Measurements from ENCODE around the gene CHFR.
A peak's percentile ranks its signal among the peaks of the same experiment; 100 is the strongest.

CHFR gene

GRCh38 chr12:132923356-132923909 is 36.0 kb upstream of the CHFR start:
- no peak overlapping the region for H3K9ac ChIP-seq (ENCODE audit: low read depth, low read length, poor library complexity, severe bottlenecking)

GRCh38 chr12:132922676-132923075 is 35.3 kb upstream of the CHFR start:
- Histone ChIP-seq H2AFZ (ENCODE audit: low read length) (no peak overlapping the region), H4K20me1 (ENCODE audit: insufficient read depth, low read length, poor library complexity, severe bottlenecking) (no peaks in the 10 kb centered on the region), H3K27me3 (ENCODE audit: insufficient read depth, low read length, poor library complexity, severe bottlenecking) (no peaks in the 10 kb centered on the region), H3K4me3 (ENCODE audit: low read length, poor library complexity, severe bottlenecking) (no peak overlapping the region), H3K36me3 (ENCODE audit: insufficient read depth, low read length) (no peaks in the 10 kb centered on the region), H3K4me1 (ENCODE audit: insufficient read depth, low read length, poor library complexity, severe bottlenecking) (no peaks in the 10 kb centered on the region), H3K79me2 (ENCODE audit: insufficient read depth, low read length) (no peaks in the 10 kb centered on the region), H3K4me2 (ENCODE audit: low read depth, low read length, poor library complexity, severe bottlenecking) (no peak overlapping the region), H3K9ac (ENCODE audit: low read depth, low read length, poor library complexity, severe bottlenecking) (no peak overlapping the region), H3F3A (ENCODE audit: low read depth) (no peaks in the 10 kb centered on the region), H3K9me2 (replicated peaks; ENCODE audit: low read depth, low read length) (no peaks in the 10 kb centered on the region), H3K9me3 (ENCODE audit: insufficient read depth, low read depth, low read length) (peaks cover 66% of the 10 kb centered on the region)
- no peak for TF ChIP-seq EZH2phosphoT487 (IDR thresholded peaks at IDR 0.05; ENCODE audit: borderline replicate concordance)
- TF ChIP-seq CTCF (conservative IDR thresholded peaks at IDR 0.05; ENCODE audit: low read length): no peak

More at GRCh38 chr12:132923356-132923909, 36.0 kb upstream of the CHFR start:
- H3F3A ChIP-seq (ENCODE audit: low read depth): no peaks in the 10 kb centered on the region
- H2AFZ ChIP-seq (ENCODE audit: low read length): no peak overlapping the region
- no peaks in the 10 kb centered on the region for H3K36me3 ChIP-seq (ENCODE audit: insufficient read depth, low read length)
- H3K79me2 ChIP-seq (ENCODE audit: insufficient read depth, low read length): no peaks in the 10 kb centered on the region
- H4K20me1 ChIP-seq (ENCODE audit: insufficient read depth, low read length, poor library complexity, severe bottlenecking): no peaks in the 10 kb centered on the region
- H3K4me1 ChIP-seq (ENCODE audit: insufficient read depth, low read length, poor library complexity, severe bottlenecking): no peaks in the 10 kb centered on the region
- TF ChIP-seq CTCF (conservative IDR thresholded peaks at IDR 0.05; ENCODE audit: low read length) (no peak), EZH2phosphoT487 (IDR thresholded peaks at IDR 0.05; ENCODE audit: borderline replicate concordance) (no peak)
- peaks cover 64% of the 10 kb centered on the region for H3K9me3 ChIP-seq (ENCODE audit: insufficient read depth, low read depth, low read length)
- no peaks in the 10 kb centered on the region for H3K27me3 ChIP-seq (ENCODE audit: insufficient read depth, low read length, poor library complexity, severe bottlenecking)
- H3K4me3 ChIP-seq (ENCODE audit: low read length, poor library complexity, severe bottlenecking): no peak overlapping the region
- H3K9me2 ChIP-seq (replicated peaks; ENCODE audit: low read depth, low read length): no peaks in the 10 kb centered on the region
- H3K4me2 ChIP-seq (ENCODE audit: low read depth, low read length, poor library complexity, severe bottlenecking): no peak overlapping the region

- no peak for TF ChIP-seq EZH2phosphoT487 (IDR thresholded peaks at IDR 0.05; ENCODE audit: borderline replicate concordance)
- peak; percentile 66 for TF ChIP-seq CTCF (conservative IDR thresholded peaks at IDR 0.05; ENCODE audit: low read length)
- Histone ChIP-seq H3K4me3 (ENCODE audit: low read length, poor library complexity, severe bottlenecking) (no peak overlapping the region), H3K36me3 (ENCODE audit: insufficient read depth, low read length) (no peaks in the 10 kb centered on the region), H3K9me2 (replicated peaks; ENCODE audit: low read depth, low read length) (no peaks in the 10 kb centered on the region), H3F3A (ENCODE audit: low read depth) (no peaks in the 10 kb centered on the region), H4K20me1 (ENCODE audit: insufficient read depth, low read length, poor library complexity, severe bottlenecking) (no peaks in the 10 kb centered on the region), H2AFZ (ENCODE audit: low read length) (no peak overlapping the region), H3K79me2 (ENCODE audit: insufficient read depth, low read length) (no peaks in the 10 kb centered on the region), H3K4me1 (ENCODE audit: insufficient read depth, low read length, poor library complexity, severe bottlenecking) (no peaks in the 10 kb centered on the region), H3K4me2 (ENCODE audit: low read depth, low read length, poor library complexity, severe bottlenecking) (no peak overlapping the region), H3K27me3 (ENCODE audit: insufficient read depth, low read length, poor library complexity, severe bottlenecking) (no peaks in the 10 kb centered on the region), H3K9ac (ENCODE audit: low read depth, low read length, poor library complexity, severe bottlenecking) (no peak overlapping the region), H3K9me3 (ENCODE audit: insufficient read depth, low read depth, low read length) (peaks cover 61% of the 10 kb centered on the region)
Measured at GRCh38 chr12:132921685-132922084, 34.3 kb upstream of the CHFR start.

Measured in Loucy (cell line).